GM18499 (cell line): ENCODE measurements around the gene GPHN.

Source experiments
- ATAC-seq: cut with Tn5 transposase; IDR thresholded peaks from one replicate; pipeline ENCODE4 v1.9.1; 2021; ENCODE audit warnings: moderate number of reproducible peaks; ENCODE audit not compliant: insufficient read depth, unreplicated experiment

The GPHN gene

DNA sequence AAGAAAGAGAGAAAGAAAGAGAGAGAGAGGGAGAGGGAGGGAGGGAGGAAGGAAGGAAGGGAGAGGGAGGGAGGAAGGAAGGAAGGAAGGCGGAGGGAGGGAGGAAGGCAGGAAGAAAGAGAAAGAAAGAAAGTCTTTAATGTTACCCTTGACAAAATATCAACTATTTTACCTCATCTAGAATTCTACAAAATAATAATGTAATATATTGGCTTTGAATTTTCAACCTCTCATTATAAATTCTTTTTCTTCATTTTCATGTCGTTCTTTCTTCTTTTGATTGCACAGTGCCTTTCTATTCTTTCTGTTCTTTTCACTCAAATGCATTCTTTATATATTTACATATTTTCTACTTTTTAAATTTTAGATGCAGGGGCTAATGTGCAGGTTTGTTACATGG is 621.8 kb downstream of the GPHN start:
- no peak for ATAC-seq

- ATAC-seq: no peak
These were observed 623.7 kb downstream of the GPHN start for GRCh38 chr14:67131691-67132090.

GRCh38 chr14:67133144-67133543 is 625.2 kb downstream of the GPHN start:
- ATAC-seq: no peak

- ATAC-seq: no peak
These were observed 625.9 kb downstream of the GPHN start for GRCh38 chr14:67133595-67134441.

GRCh38 chr14:67137744-67138371 is 629.9 kb downstream of the GPHN start:
- ATAC-seq: no peak

DNA sequence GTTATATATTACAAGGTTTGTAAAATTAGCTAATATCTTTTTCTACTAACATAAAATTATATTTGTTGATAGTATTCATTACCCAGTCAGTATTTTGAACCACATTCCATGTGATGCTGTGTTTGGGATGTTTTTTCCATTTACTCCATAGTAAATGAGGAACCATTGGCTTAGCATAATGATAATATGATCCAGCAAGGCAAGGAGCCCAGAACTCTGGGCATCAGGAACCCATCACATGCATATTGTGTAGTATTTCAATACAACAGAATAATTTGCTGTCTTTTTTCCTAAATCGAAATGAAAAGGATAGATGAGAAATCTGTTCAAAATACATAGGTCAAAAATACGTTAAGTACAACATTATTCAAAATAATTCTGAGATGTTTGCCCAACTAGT is 632.6 kb downstream of the GPHN start:
- ATAC-seq: no peak

DNA sequence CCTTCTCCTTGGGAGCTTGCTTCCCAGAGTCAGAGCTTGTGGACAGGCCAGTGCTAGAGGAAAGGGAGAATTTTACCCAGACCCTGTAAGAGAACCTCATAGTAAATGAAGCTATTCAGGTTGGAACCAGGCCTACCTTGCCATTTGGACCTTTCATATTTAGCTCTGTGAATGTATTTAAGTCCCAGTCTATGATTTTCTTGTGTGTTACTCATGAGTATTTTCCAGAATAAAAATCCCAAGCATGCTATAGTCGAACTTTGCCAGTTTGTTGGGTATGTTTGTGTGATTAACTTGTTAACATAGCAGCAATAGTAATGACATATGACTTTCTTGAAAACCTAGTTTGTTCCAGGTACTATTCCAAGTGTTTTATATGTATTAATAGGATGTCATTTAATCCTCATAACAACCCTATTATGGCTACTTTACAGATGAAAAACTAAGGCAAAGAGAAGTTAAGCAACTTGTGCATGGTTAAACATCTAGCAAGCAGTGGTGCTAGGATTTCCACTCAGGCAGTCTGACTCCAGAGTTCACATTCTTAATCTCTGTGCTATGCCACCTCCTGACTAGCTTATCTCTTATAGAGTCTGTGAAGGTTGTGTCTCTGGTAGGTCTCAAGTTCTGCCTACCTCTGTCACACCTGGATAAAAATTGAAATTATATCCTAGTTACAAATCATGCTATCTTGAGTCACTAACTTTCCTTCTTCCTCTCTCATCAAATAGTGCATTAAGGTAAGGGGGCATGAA is 633.4 kb downstream of the GPHN start:
- no peak for ATAC-seq

DNA sequence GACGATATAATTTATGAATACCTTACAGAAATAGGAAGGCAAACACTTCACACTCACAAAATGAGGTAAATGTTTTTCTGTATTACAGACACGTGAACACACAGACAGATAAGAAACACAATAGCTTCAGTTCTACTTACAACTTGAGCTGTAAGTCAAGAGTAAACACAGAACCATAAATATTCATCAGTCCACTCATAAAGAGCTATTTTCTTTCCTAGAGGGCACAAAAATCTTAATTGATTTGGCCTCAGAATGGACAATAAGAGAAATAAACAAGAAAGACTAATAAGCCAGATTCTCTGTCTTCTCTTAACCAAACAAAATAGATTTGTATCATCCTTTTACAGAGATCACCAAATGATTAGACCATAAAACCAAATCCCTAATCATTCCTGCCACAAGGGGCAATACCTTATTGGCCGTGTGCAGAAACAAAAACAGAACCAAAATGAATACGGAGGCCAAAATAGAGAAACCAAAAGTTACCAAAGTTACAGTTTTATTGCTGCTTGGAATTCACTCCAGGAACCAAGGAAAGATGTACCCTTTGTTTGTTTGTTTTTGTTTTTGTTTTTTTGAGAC is 643.2 kb downstream of the GPHN start:
- ATAC-seq: no peak

DNA sequence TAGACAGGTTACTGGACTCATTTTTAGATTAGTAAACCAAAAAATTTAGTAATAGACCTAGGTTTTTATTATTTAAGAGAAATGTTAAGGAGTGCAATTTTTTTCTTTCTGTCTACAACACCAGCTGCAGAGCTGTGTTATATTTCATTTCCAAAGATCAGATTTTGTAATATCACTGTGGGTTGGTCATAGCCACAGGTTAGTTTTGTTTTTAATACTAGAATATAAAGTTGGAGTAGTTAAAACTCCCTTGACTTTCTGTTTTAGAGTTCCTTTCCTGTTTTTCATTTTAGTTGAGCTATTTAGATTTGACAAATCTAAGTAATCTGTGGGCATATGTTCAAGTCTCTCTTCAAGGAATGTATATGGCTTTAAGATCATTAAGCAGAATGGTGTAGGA is 650.6 kb downstream of the GPHN start:
- no peak for ATAC-seq

DNA sequence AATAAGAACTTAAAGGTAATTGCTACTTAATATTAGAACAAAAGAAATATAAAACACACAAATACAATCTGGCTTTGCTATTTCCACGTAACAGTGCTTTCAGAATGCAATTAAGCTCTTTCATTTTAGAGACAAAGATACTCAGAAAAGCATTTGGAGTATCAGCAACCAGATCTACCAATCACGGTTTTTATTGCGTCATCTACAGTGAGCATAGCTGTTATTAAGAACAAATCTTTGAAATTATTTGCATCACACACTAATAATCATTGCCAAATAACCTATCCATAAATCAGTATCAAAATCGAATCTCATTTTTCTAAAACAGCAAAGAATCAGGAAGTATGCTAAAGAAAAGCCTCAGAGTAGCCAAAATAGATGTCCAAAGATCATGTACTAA is 654.4 kb downstream of the GPHN start:
- no peak for ATAC-seq

- ATAC-seq: no peak
These were observed 658.5 kb downstream of the GPHN start for GRCh38 chr14:67166450-67166853.

DNA sequence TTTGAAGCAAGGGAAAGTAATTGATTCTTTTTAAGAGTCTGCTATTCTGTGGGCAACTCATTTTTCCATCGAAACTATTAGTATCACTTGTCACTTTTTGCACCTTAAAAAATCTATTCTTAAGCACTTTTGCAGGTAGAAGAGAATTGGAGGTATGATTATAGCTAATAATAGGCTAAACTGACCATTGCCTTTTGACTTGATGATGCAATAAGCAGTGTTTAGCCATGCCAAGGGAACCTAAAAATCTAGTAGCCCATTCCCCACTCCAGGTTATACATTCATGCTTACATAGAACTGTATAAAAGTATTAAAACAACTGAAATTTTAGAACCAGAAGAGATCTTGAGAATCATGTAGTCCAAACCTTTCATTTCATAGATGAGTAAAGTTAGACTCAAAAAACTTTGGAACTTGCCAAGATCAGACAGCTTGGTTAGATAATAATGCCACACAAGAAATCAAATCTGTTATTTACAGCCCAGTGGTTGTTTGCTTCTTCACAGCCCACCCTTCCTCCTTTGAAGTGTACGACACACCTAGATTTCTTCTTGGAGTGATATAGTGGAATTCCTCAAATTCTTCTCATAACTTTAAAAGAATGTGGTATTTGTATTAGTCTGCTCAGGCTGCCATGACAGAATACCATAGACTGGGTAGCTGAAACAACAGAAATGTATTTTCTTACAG is 659.6 kb downstream of the GPHN start:
- ATAC-seq: no peak

- no peak for ATAC-seq
These were observed 660.1 kb downstream of the GPHN start for GRCh38 chr14:67168110-67168441.

DNA sequence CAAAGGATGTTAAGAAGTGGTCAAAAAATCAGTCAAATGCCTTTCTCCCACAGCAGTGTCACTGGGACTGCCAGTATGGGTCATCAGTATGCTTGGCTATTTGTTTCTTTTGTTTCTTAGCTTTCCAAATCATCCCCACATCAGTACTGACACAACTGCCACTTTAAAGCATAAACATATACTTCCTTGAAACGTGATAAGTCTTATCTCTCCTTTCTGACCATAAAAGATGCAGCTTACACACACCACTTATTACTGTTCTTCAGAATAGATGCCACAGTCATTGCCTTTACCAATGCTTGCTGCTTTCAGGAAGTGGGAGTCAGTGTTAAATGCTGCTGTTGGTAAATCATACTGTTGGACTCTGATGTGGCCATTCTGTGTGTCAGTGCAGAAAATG is 662.7 kb downstream of the GPHN start:
- no peak for ATAC-seq

DNA sequence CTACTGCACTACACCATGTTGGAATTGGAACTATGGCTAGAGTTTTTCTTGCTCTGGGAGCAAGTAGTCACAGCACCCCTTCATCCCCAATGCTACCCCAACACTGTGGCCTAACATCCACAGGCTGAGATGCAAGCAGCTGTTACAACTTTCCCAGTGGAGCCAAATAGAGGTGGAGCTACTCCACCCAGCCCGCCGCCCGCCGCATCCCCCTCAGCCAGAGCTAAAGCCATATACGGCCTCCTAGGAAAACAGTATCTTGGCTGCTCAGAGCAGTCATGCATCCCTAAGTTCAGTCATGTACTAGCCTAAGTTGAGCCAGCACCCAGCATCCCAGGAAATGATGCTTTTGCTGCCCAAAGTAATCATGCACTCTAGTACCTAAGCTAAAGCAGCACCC is 664.1 kb downstream of the GPHN start:
- ATAC-seq: no peak

- no peak for ATAC-seq
These were observed 664.6 kb downstream of the GPHN start for GRCh38 chr14:67172520-67172919.

- ATAC-seq: no peak
These were observed 665.8 kb downstream of the GPHN start for GRCh38 chr14:67173719-67174118.

DNA sequence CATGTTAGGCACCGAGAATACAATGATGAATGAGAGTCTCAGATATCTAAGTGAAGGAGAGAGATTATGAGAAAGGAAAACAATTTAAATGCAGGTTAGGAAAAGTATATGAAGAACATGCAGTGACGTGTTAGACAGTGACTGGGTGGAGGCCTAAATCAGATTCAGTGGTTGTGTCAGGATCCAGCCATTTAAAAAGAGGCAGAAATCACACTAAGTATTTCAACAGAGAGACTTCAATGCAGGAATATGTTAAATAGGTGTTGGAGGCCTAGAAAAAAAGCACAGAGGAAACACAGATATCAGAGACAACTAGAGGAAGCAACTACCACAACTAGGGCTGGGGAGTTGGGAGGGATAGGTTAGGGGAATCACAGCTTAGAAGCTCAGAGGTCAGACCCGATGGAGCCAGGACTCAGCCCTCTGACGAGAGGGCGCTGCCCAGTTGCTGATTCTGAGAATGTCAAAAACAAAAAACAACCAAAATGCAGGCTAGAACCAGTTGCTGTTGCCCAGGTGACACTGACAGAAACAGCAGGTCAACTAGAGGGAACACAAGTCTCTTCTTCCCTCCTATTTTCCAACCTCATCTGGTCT is 678.3 kb downstream of the GPHN start:
- no peak for ATAC-seq

- no peak for ATAC-seq
These were observed 679.0 kb downstream of the GPHN start for GRCh38 chr14:67186789-67187584.
